Measurements from ENCODE around the gene PRAF2.
A peak's percentile ranks its signal among the peaks of the same experiment; 100 is the strongest.

The PRAF2 gene

GRCh38 chrX:49053223-49054072, 20.4 kb downstream of the PRAF2 start:
- DNase-seq (ENCODE audit: low read depth): no peak
- H3K4me3 ChIP-seq (ENCODE audit: low read depth, low read length): peak overlapping the region; percentile 58

- H3K4me3 ChIP-seq (ENCODE audit: low read depth, low read length): no peak overlapping the region
- DNase-seq (ENCODE audit: low read depth): no peak
Observed at GRCh38 chrX:49043987-49044281, 29.9 kb downstream of the PRAF2 start.

GRCh38 chrX:49043220-49043986, 30.4 kb downstream of the PRAF2 start, which contains the start of gene TFE3:
Gene TFE3 (minus strand): TSS chrX:49043357. CDS start chrX:49043226, 131 bp downstream.
- H3K4me3 ChIP-seq (ENCODE audit: low read depth, low read length): peak within 1 kb of the TSS; percentile 71
- peak; percentile 95 for DNase-seq (ENCODE audit: low read depth)

GRCh38 chrX:49042581-49043219, 31.1 kb downstream of the PRAF2 start:
- peak overlapping the region; percentile 71 for H3K4me3 ChIP-seq (ENCODE audit: low read depth, low read length)
- no peak for DNase-seq (ENCODE audit: low read depth)

- peak; percentile 36 for DNase-seq (ENCODE audit: low read depth)
Observed at GRCh38 chrX:49041744-49042580, 31.8 kb downstream of the PRAF2 start.

DNA sequence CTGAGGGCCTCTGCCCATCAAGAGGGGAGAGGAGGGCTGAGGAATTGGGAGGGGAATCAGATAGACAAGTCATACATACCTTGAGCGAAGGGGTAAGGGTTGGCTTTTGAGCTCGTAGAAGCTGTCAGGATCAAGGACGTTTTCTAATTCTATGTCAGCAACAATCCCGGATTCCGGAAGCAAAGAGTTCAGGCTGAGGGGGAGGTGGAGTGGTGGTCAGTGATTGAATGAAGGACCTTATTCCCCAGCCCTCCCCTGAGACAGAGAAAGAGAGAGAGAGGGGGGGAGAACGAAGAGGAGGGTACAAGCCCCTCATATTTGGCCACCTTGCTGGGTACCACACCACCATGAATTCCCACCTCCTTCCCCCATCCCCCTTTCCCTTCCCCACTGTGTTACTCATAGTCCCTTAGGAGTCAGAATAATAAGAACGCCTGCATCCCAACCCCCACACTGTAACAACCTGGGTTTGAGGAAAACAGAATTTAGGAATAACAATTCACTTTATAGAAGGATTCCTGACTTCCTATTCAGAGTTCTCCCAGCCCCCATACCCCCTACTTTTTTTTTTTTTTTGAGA, 33.3 kb downstream of the PRAF2 start:
- peak; percentile 22 for DNase-seq (ENCODE audit: low read depth)
- H3K4me3 ChIP-seq (ENCODE audit: low read depth, low read length): peak overlapping the region; percentile 71

More at GRCh38 chrX:49041744-49042580, 31.8 kb downstream of the PRAF2 start:
- peak overlapping the region; percentile 71 for H3K4me3 ChIP-seq (ENCODE audit: low read depth, low read length)

DNA sequence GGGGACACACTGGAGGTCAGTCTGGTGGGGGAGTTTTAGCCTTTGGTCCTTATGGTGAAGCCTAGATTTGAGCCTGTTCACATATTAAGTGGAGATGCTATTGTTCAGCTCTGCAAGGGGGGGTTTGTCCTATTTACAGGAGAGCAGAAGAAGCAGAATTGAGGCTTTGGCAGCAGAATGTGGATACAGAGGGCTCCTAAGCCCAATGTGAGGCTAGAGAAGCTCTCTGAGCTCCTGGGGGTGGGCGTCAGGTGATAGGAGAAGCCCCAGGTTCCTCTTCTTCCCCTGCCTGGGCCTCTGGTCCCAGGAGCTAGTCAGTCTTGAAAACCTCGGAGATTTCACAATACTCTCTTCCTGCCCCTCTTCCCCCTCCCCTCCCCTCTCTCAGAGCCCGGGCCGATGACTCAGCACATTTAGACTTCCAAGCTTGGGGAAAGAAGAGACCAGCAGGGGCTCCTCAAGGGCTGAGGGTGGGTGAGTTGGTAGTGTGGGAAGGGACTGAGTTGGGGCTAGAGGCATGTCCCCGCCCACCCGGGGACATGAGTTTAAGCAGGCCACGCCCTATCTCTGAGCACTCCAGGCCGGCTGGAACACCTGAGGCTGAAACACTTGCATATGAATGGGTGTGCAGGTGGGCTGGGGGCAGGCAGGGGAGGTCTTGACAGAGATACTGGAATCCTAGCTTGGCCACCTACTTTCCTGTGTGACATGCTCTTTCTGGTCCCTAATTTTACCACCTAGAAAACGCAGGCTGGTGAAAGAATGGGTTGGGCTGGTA, 34.0 kb downstream of the PRAF2 start:
- peak overlapping the region; percentile 71 for H3K4me3 ChIP-seq (ENCODE audit: low read depth, low read length)
- DNase-seq (ENCODE audit: low read depth): peak; percentile 84

DNA sequence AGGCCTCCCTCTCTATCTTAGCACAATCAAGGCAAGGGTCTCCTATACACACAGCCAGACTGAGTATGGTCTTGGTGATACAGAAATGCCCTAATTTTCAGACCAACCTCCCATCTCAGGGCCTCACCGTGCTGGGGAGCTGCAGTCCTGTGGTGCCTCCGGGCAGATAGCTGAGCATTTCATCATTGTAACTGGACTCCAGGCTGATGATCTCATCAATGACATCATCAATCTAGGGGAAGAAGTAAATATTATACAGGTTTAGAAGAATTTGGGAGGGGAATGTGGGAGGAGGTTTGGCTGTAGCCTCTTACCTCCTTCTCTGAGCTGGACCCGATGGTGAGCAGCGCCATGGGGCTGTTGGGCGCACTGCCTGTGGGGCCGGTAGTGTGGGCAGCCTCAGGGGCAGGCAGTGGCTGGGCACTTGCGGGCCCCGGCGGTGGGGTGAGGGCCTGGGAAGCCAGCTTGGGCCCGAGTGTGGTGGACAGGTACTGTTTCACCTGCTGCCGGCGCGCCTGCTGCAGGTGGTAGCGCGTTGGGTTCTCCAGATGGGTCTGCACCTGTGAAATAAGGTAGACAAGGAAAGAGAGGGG, 35.8 kb downstream of the PRAF2 start:
- H3K4me3 ChIP-seq (ENCODE audit: low read depth, low read length): no peak overlapping the region
- DNase-seq (ENCODE audit: low read depth): no peak

GRCh38 chrX:49030283-49030682, 43.5 kb downstream of the PRAF2 start:
- no peak for DNase-seq (ENCODE audit: low read depth)
- no peak overlapping the region for H3K4me3 ChIP-seq (ENCODE audit: low read depth, low read length)

- DNase-seq (ENCODE audit: low read depth): no peak
- no peak overlapping the region for H3K4me3 ChIP-seq (ENCODE audit: low read depth, low read length)
Observed at GRCh38 chrX:49029876-49030275, 43.9 kb downstream of the PRAF2 start.
